BJ (cell line): Measurements from ENCODE around the gene CDK19. TPM values are rescaled to one million over a fixed set of nuclear protein-coding genes. Genes with fewer than 3 reads are reported as not detected.

Experiments used
- CTCF ChIA-PET: fragments of 350-600 bp; formaldehyde crosslinking; extraction: SDS; loops from one replicate; lab custom pipeline; 2021; ENCODE audit warnings: antibody characterized with exemption, inconsistent platforms; lab: Yijun Ruan, JAX
- POLR2A ChIA-PET: fragments of 300-600 bp; sonication (Branson Sonifier 250); formaldehyde crosslinking; extraction: SDS; loops from one replicate; lab custom pipeline; 2021; ENCODE audit warnings: antibody characterized with exemption; lab: Charles Lee
- DNase-seq: peaks from one replicate; pipeline ENCODE4 v3.0.0-alpha.2; 2011; ENCODE audit warnings: low read depth
- H3K27me3 ChIP-seq: 2 replicates; pipeline ENCODE4 v1.6.0; 2011; ENCODE audit warnings: low read length; ENCODE audit not compliant: control insufficient read depth, insufficient read depth
- H3K36me3 ChIP-seq: 2 replicates; pipeline ENCODE4 v1.5.1; 2011; ENCODE audit warnings: low read length; ENCODE audit not compliant: control insufficient read depth, insufficient read depth
- H3K4me3 ChIP-seq: 2 replicates; pipeline ENCODE4 v1.5.1; 2011; ENCODE audit warnings: low read depth, mild to moderate bottlenecking, control low read depth, low read length
- polyA plus RNA-seq: library from polyadenylated mRNA; depleted of rRNA; stranded (reverse); fragments of >200 nt; gene quantifications from 2 replicates; pipeline ENCODE4 v1.2.3, GENCODE V29; 2011
- TF ChIP-seq, protein P1 (sequence below): IDR thresholded peaks from 2 replicates; pipeline ENCODE4 v1.5.1; 2011; ENCODE audit warnings: low read depth, mild to moderate bottlenecking, control low read depth, inconsistent platforms, low read length, moderate library complexity; ENCODE audit not compliant: insufficient read depth

CDK19 gene
- polyA plus RNA-seq, 1 experiment: 11.5 TPM

DNA sequence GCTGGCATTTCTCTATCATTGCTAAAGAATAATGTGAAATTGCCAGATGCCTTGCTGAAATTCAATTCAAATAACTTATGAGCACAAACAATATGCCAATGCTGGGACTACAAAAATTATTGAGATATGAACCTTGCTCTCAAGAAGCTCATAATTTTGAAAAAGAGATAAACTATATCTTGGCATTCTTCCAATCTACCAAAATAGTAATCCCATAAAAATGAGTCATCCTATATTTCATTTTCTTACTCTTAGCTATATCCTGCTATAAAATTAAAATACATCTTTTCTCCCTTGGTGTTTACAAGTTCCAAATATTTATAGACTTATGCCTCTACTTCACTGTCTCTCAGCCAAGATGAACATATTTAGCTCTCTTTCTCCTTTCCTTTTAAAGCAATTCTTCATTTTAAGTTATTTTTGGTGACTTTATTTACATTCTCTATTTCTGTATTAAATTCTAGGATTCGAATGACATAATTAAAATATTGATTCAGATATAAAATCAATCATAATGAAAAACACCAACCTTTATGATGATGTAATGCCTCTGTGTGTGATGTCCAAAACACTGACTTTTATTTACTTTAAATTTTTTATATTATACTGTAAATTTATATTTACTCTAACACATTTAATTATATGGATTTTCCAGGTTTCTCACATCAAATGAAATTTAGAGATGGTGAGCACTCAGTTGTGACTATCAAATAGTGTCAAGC lies 152.6 kb downstream of the CDK19 start:
- TF ChIP-seq, protein P1, sequence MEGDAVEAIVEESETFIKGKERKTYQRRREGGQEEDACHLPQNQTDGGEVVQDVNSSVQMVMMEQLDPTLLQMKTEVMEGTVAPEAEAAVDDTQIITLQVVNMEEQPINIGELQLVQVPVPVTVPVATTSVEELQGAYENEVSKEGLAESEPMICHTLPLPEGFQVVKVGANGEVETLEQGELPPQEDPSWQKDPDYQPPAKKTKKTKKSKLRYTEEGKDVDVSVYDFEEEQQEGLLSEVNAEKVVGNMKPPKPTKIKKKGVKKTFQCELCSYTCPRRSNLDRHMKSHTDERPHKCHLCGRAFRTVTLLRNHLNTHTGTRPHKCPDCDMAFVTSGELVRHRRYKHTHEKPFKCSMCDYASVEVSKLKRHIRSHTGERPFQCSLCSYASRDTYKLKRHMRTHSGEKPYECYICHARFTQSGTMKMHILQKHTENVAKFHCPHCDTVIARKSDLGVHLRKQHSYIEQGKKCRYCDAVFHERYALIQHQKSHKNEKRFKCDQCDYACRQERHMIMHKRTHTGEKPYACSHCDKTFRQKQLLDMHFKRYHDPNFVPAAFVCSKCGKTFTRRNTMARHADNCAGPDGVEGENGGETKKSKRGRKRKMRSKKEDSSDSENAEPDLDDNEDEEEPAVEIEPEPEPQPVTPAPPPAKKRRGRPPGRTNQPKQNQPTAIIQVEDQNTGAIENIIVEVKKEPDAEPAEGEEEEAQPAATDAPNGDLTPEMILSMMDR: no peak
- ChIA-PET POLR2A (interaction anchor here (0.6 kb wide), 1 partner anchor 184 kb away, joined by 4 read pairs; no protein-coding TSS in a partner anchor), CTCF (interaction anchor here (0.9 to 1.5 kb wide), 3 partner anchors 12 to 294 kb away, joined by 3 to 6 read pairs (median 4); no protein-coding TSS in a partner anchor)
- no peak for DNase-seq
- no peaks in the 10 kb centered on the region for H3K27me3 ChIP-seq
- peaks cover 2% of the 10 kb centered on the region; the same call in 1 of the 2 replicates for H3K36me3 ChIP-seq
- H3K4me3 ChIP-seq: no peak overlapping the region

- ChIA-PET CTCF (interaction anchor here (0.9 to 1.5 kb wide), 5 partner anchors 9 to 289 kb away, joined by 3 to 6 read pairs (median 4); no protein-coding TSS in a partner anchor), POLR2A (no interaction called here)
- peaks cover 2% of the 10 kb centered on the region; the same call in 1 of the 2 replicates for H3K36me3 ChIP-seq
- no peak for DNase-seq
- no peaks in the 10 kb centered on the region for H3K27me3 ChIP-seq
- TF ChIP-seq, protein P1: no peak
- no peak overlapping the region for H3K4me3 ChIP-seq
Measured at GRCh38 chr6:110661414-110661813, 153.9 kb downstream of the CDK19 start.

DNA sequence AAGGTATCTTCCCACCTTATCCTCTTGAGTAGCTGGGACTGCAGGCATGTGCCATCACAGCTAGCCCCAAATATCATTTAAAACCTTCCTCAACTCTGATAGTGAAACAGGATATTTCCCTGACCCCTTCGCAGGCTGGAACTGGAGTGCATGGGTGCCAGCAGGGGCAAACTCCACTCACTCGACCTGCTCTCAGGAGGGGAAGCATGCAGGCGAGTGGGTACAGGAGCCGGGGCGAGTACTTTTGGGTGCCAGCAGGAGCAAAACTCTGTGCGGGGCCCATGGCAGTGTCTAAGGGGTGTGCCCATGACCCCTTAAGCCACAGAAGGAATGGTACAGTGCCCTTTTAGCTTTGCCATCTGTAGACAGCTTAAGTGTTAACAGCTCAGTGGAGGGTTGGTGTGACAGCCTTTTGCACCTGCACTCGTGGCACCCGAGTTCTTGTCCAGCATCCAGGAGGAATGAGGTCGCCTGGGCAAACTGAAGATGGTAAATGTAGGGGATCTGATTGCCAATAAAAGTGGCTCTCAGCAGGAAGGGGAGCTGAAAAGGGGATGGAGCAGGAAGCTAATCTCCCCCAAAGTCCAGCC lies 155.1 kb downstream of the CDK19 start:
- Histone ChIP-seq H3K36me3 (peaks cover 2% of the 10 kb centered on the region; the same call in 1 of the 2 replicates), H3K27me3 (no peaks in the 10 kb centered on the region), H3K4me3 (no peak overlapping the region)
- TF ChIP-seq, protein P1: no peak
- DNase-seq: no peak
- CTCF ChIA-PET: interaction anchor here (1.1 to 1.4 kb wide), 2 partner anchors 8 to 22 kb away, joined by 4 read pairs; no protein-coding TSS in a partner anchor
- POLR2A ChIA-PET: interaction anchor here (0.6 kb wide), 1 partner anchor 299 kb away, joined by 3 read pairs; the partner anchor contains the start of gene GTF3C6

DNA sequence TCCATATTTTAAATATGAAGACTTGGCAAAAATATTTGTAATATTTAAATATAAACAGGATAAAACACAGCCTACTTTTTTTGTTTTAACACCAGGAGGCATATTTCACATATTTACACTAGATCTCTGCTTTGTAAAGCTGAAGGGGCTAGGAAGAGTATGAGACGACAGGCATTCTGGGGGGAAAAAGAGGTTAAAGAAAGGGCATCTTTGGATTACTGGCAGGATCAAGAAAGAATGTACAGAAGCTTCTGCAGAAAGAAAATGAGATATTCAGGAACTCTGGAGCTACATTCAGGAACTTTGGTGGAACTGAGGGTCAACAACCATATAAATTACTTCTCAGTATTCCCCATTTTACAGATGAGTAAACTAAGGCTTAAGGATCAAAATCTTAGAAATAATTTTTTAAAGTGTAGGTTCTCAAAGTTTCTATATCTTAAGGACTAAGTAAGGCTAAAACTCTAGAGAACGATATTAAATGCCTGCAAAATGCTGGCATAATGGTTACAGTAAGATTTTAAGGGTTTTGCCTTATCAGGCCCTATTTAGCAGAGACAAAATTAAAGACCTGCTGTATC lies 156.5 kb downstream of the CDK19 start:
- Histone ChIP-seq H3K36me3 (peaks cover 2% of the 10 kb centered on the region; the same call in 1 of the 2 replicates), H3K4me3 (no peak overlapping the region), H3K27me3 (no peaks in the 10 kb centered on the region)
- ChIA-PET POLR2A (no interaction called here), CTCF (no interaction called here)
- TF ChIP-seq, protein P1: no peak
- DNase-seq: no peak

DNA sequence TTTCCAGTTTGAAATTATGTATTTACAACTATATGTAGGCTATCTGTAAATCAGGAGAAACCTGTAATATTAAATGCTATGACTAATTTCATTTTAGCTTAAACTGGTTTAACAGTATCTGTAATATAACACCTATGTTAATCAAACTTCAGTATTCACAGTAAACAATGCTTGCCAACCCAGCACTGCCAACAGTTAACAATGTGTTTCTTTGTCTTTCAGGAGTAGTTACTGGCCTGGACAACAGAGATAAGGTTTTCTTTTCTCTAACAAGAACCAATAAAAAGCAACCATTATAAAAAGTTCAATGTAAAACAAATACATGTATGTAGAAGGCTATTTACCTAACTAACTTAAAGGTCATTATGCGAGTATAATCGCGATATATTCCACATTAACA lies 158.8 kb downstream of the CDK19 start:
- CTCF ChIA-PET: interaction anchor here (1.3 kb wide), 1 partner anchor 9 kb away, joined by 3 read pairs; no protein-coding TSS in a partner anchor
- H3K36me3 ChIP-seq: peaks cover 2% of the 10 kb centered on the region; the same call in 1 of the 2 replicates
- POLR2A ChIA-PET: no interaction called here

More for the DNA sequence above, 158.8 kb downstream of the CDK19 start:
- DNase-seq: no peak
- Histone ChIP-seq H3K4me3 (no peak overlapping the region), H3K27me3 (no peaks in the 10 kb centered on the region)
- TF ChIP-seq, protein P1: no peak
